Keratinocyte (primary cell): ENCODE results near the gene NCF2. TPM values are rescaled to one million over a fixed set of nuclear protein-coding genes. Genes with fewer than 3 reads are reported as not detected.

Experiments used
- DNase-seq: peaks from one replicate; pipeline ENCODE4 v3.0.0-alpha.2; 2011; ENCODE audit warnings: low read depth, missing footprints, low spot score
- FAIRE-seq: peaks from 2 replicates; lab custom pipeline; 2011; peaks lifted over from hg19 to GRCh38; lab: Jason Lieb, UNC
- H2AFZ ChIP-seq: 2 replicates; pipeline ENCODE4 v1.6.0; 2012; ENCODE audit warnings: low read length, control low read depth, inconsistent platforms; ENCODE audit not compliant: control insufficient read depth
- H3K27ac ChIP-seq: 2 replicates; pipeline ENCODE4 v1.5.1; 2011; ENCODE audit warnings: low read length; ENCODE audit not compliant: control insufficient read depth, insufficient read depth
- H3K27me3 ChIP-seq: 3 replicates; pipeline ENCODE4 v1.6.0; 2011; ENCODE audit warnings: low read length; ENCODE audit not compliant: control insufficient read depth, insufficient read depth; ENCODE audit errors: extremely low read depth
- H3K36me3 ChIP-seq, 2 experiments: 2 replicates in 1 of 2; 3 replicates in 1 of 2; pipeline ENCODE4 v1.5.1; 2011; ENCODE audit warnings: low read length in 2 of 2, mild to moderate bottlenecking in 1 of 2; ENCODE audit not compliant: control insufficient read depth in 2 of 2, insufficient read depth in 2 of 2; ENCODE audit errors: extremely low read depth in 1 of 2
- H3K4me1 ChIP-seq: 3 replicates; pipeline ENCODE4 v1.5.1; 2011; ENCODE audit warnings: low read length; ENCODE audit not compliant: control insufficient read depth, insufficient read depth; ENCODE audit errors: extremely low read depth
- H3K4me2 ChIP-seq: 3 replicates; pipeline ENCODE4 v1.6.0; 2011; ENCODE audit warnings: low read depth, low read length; ENCODE audit not compliant: control insufficient read depth, insufficient read depth; ENCODE audit errors: extremely low read depth
- H3K4me3 ChIP-seq, 3 experiments: fragments of 200-600 bp in 1 of 3; sonication (generic) in 1 of 3; 2 replicates in 2 of 3; 3 replicates in 1 of 3; pipeline ENCODE4 v1.5.1; 2011 to 2016; ENCODE audit warnings: low read length in 3 of 3, mild to moderate bottlenecking in 3 of 3, control low read depth in 2 of 3, inconsistent platforms in 1 of 3, low read depth in 1 of 3, mixed read lengths in 1 of 3, mixed run types in 1 of 3, moderate library complexity in 1 of 3; ENCODE audit not compliant: control insufficient read depth in 2 of 3, insufficient read depth in 2 of 3; ENCODE audit errors: extremely low read depth in 1 of 3
- H3K79me2 ChIP-seq: 2 replicates; pipeline ENCODE4 v1.6.0; 2012; ENCODE audit warnings: low read length; ENCODE audit not compliant: control insufficient read depth, insufficient read depth
- H3K9ac ChIP-seq: 3 replicates; pipeline ENCODE4 v1.6.0; 2011; ENCODE audit warnings: low read length; ENCODE audit not compliant: control insufficient read depth, insufficient read depth; ENCODE audit errors: extremely low read depth
- H3K9me1 ChIP-seq: 3 replicates; pipeline ENCODE4 v1.6.0; 2011; ENCODE audit warnings: low read length; ENCODE audit not compliant: control insufficient read depth, insufficient read depth; ENCODE audit errors: extremely low read depth
- H3K9me3 ChIP-seq: 2 replicates; pipeline ENCODE4 v1.5.1; 2012; ENCODE audit warnings: low read depth, low read length; ENCODE audit not compliant: control insufficient read depth
- H4K20me1 ChIP-seq: 3 replicates; pipeline ENCODE4 v1.6.0; 2011; ENCODE audit warnings: low read length; ENCODE audit not compliant: control insufficient read depth, insufficient read depth; ENCODE audit errors: extremely low read depth
- EZH2 ChIP-seq: IDR thresholded peaks from one replicate; pipeline ENCODE4 v1.6.1; 2012; ENCODE audit warnings: inconsistent platforms, mild to moderate bottlenecking, low read length, moderate library complexity
- dilution Hi-C: fragments of 300-500 bp; cut with MboI; formaldehyde crosslinking; loops from one replicate; pipeline ENCODE4 v1.7.0; 2020; ENCODE audit warnings: low sequenced_read_pairs; ENCODE audit not compliant: extremely low pct_ligation_motif_present
- polyA plus RNA-seq, 5 experiments: library from polyadenylated mRNA; depleted of rRNA in 3 of 5; stranded (reverse) in 3 of 5; stranded (forward) in 1 of 5; unstranded in 1 of 5; fragments of >200 nt; gene quantifications; 1 replicate in 1 of 5; 2 replicates in 3 of 5; 3 replicates in 1 of 5; pipeline versions ENCODE4 v1.2.1 to v1.2.3, GENCODE V29; 2011 to 2012; ENCODE audit warnings: missing spikeins in 2 of 5, low read depth in 1 of 5, low replicate concordance in 1 of 5
- TF ChIP-seq, protein P1 (sequence below), 3 experiments: IDR thresholded peaks in 1 of 3; conservative IDR thresholded peaks in 1 of 3; optimal IDR thresholded peaks in 1 of 3; 2 replicates in 2 of 3; 3 replicates in 1 of 3; pipeline versions ENCODE3 to v1.5.1; 2011; ENCODE audit warnings: low read length in 3 of 3, mild to moderate bottlenecking in 3 of 3, moderate library complexity in 2 of 3, control low read depth in 1 of 3, inconsistent platforms in 1 of 3; ENCODE audit not compliant: insufficient read depth in 2 of 3; ENCODE audit errors: extremely low read depth in 1 of 3

NCF2 gene
- polyA plus RNA-seq, 1 donor (not counting 4 experiments of a cell fraction or from before 2014, with no cell fraction given) = 9.2 TPM

- peak overlapping the region; percentile 85 for H3K9ac ChIP-seq
- DNase-seq = no peak
- H3K9me3 ChIP-seq = no peaks in the 10 kb centered on the region
- H3K27me3 ChIP-seq = no peaks in the 10 kb centered on the region
- peaks cover 9 to 13% of the 10 kb centered on the region in 2 experiments for H3K36me3 ChIP-seq
- peak overlapping the region; percentile 86 for H3K4me2 ChIP-seq
- dilution Hi-C loops = no loop called here
- H4K20me1 ChIP-seq = no peaks in the 10 kb centered on the region
- no peak overlapping the region for H3K27ac ChIP-seq
- H3K4me3 ChIP-seq = peak overlapping the region; percentile 73 to 90 (median 81)
- H3K9me1 ChIP-seq = no peaks in the 10 kb centered on the region
- H3K79me2 ChIP-seq = peaks cover 41% of the 10 kb centered on the region
- no peak for TF ChIP-seq EZH2
- TF ChIP-seq, protein P1, sequence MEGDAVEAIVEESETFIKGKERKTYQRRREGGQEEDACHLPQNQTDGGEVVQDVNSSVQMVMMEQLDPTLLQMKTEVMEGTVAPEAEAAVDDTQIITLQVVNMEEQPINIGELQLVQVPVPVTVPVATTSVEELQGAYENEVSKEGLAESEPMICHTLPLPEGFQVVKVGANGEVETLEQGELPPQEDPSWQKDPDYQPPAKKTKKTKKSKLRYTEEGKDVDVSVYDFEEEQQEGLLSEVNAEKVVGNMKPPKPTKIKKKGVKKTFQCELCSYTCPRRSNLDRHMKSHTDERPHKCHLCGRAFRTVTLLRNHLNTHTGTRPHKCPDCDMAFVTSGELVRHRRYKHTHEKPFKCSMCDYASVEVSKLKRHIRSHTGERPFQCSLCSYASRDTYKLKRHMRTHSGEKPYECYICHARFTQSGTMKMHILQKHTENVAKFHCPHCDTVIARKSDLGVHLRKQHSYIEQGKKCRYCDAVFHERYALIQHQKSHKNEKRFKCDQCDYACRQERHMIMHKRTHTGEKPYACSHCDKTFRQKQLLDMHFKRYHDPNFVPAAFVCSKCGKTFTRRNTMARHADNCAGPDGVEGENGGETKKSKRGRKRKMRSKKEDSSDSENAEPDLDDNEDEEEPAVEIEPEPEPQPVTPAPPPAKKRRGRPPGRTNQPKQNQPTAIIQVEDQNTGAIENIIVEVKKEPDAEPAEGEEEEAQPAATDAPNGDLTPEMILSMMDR (optimal IDR thresholded peaks at IDR 0.05 in 1 of 3, IDR thresholded peaks at IDR 0.05 in 1 of 3, conservative IDR thresholded peaks at IDR 0.05 in 1 of 3; ENCODE audit: extremely low read depth in 1 of 3, insufficient read depth in 2 of 3, low read length in 3 of 3) = no peak
- peaks cover 36% of the 10 kb centered on the region for H3K4me1 ChIP-seq
- H2AFZ ChIP-seq = no peak overlapping the region
- FAIRE-seq = no peak
Observed at GRCh38 chr1:183632964-183633363, 42.7 kb upstream of the NCF2 start.

GRCh38 chr1:183632114-183632513, 41.9 kb upstream of the NCF2 start:
- peaks cover 36% of the 10 kb centered on the region for H3K4me1 ChIP-seq
- DNase-seq (no peak), FAIRE-seq (no peak)
- peak overlapping the region in 1 of 3 experiments; percentile 81 for H3K4me3 ChIP-seq
- H3K9me1 ChIP-seq = no peaks in the 10 kb centered on the region
- dilution Hi-C loops = no loop called here
- H4K20me1 ChIP-seq = no peaks in the 10 kb centered on the region
- TF ChIP-seq EZH2 = no peak
- TF ChIP-seq, protein P1 (optimal IDR thresholded peaks at IDR 0.05 in 1 of 3, IDR thresholded peaks at IDR 0.05 in 1 of 3, conservative IDR thresholded peaks at IDR 0.05 in 1 of 3; ENCODE audit: extremely low read depth in 1 of 3, insufficient read depth in 2 of 3, low read length in 3 of 3) = no peak
- no peaks in the 10 kb centered on the region for H3K9me3 ChIP-seq
- no peak overlapping the region for H3K27ac ChIP-seq
- H3K79me2 ChIP-seq = peaks cover 44% of the 10 kb centered on the region
- H3K4me2 ChIP-seq = peak overlapping the region; percentile 86
- H2AFZ ChIP-seq = no peak overlapping the region
- no peaks in the 10 kb centered on the region for H3K27me3 ChIP-seq
- no peak overlapping the region for H3K9ac ChIP-seq
- H3K36me3 ChIP-seq = peaks cover 12 to 17% of the 10 kb centered on the region in 2 experiments
